AG10803 (cell line): Measurements from ENCODE around the gene CD19.

Experiments
- DNase-seq: peaks from one replicate; pipeline ENCODE4 v3.0.0; 2010; ENCODE audit warnings: low read depth
- H3K4me3 ChIP-seq: 2 replicates; pipeline ENCODE4 v1.5.1; 2011; ENCODE audit warnings: mild to moderate bottlenecking, low read length, control low read depth
- TF ChIP-seq, protein P1 (sequence below): conservative IDR thresholded peaks from 2 replicates; pipeline ENCODE4 v1.5.1; 2011; ENCODE audit warnings: mild to moderate bottlenecking, low read length, control low read depth, inconsistent platforms

CD19 gene

DNA sequence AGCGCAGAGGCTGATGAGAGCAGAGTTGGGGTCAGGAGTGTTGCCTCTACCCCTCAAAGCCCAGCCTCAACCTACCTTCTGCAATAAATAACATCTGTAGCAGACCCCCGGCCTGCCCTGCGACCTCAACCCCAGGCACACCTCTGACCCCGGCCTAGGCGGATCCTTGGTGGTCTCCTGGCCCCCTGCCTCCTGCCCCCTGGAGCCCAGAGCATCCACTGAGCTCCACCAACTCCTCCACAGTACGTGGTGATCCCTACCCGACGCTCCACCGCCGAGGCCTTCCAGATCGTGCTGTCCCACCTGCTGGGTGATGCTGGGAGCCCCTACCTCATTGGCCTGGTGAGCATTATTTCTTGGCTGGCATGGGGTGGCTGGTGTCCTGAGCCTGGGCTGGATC lies 51.2 kb downstream of the CD19 start:
- TF ChIP-seq, protein P1, sequence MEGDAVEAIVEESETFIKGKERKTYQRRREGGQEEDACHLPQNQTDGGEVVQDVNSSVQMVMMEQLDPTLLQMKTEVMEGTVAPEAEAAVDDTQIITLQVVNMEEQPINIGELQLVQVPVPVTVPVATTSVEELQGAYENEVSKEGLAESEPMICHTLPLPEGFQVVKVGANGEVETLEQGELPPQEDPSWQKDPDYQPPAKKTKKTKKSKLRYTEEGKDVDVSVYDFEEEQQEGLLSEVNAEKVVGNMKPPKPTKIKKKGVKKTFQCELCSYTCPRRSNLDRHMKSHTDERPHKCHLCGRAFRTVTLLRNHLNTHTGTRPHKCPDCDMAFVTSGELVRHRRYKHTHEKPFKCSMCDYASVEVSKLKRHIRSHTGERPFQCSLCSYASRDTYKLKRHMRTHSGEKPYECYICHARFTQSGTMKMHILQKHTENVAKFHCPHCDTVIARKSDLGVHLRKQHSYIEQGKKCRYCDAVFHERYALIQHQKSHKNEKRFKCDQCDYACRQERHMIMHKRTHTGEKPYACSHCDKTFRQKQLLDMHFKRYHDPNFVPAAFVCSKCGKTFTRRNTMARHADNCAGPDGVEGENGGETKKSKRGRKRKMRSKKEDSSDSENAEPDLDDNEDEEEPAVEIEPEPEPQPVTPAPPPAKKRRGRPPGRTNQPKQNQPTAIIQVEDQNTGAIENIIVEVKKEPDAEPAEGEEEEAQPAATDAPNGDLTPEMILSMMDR: no peak
- DNase-seq: no peak
- H3K4me3 ChIP-seq: no peak overlapping the region

GRCh38 chr16:28983644-28984043 lies 51.9 kb downstream of the CD19 start:
- no peak for DNase-seq
- H3K4me3 ChIP-seq: no peak overlapping the region
- TF ChIP-seq, protein P1: no peak

DNA sequence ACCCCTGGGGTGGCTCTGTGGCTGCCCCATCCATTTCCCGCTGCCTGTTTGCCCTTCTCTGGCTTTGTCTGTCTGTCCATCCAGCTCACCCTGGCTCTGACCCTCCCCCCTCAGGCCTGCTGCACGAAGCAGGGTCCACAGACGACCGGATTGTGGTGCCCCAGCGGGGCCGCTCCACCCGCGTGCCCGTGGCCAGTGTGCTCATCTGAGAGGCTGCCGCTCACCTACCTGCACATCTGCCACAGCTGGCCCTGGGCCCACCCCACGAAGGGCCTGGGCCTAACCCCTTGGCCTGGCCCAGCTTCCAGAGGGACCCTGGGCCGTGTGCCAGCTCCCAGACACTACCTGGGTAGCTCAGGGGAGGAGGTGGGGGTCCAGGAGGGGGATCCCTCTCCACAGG lies 52.3 kb downstream of the CD19 start:
- TF ChIP-seq, protein P1: no peak
- DNase-seq: no peak

GRCh38 chr16:28984619-28985135 lies 52.9 kb downstream of the CD19 start, which contains the start of gene LAT:
LAT (plus strand) TSS chr16:28985052; CDS start chr16:28985418, 366 bp downstream.
- TF ChIP-seq, protein P1: no peak
- no peak for DNase-seq
- H3K4me3 ChIP-seq: no peak within 1 kb of the TSS

More for the DNA sequence above, 52.3 kb downstream of the CD19 start:
- no peak overlapping the region for H3K4me3 ChIP-seq

- no peak overlapping the region for H3K4me3 ChIP-seq
- TF ChIP-seq, protein P1: no peak
- no peak for DNase-seq
These were observed 53.7 kb downstream of the CD19 start for GRCh38 chr16:28985211-28986041.

- TF ChIP-seq, protein P1: no peak
- H3K4me3 ChIP-seq: no peak overlapping the region
- DNase-seq: no peak
These were observed 54.3 kb downstream of the CD19 start for GRCh38 chr16:28986046-28986445.

- no peak for DNase-seq
- TF ChIP-seq, protein P1: no peak
- H3K4me3 ChIP-seq: no peak overlapping the region
These were observed 54.7 kb downstream of the CD19 start for GRCh38 chr16:28986492-28986891.
